Endothelial cell of umbilical vein (primary cell): ENCODE measurements around the gene AKNAD1.

Experiments used
- CTCF ChIP-seq, 2 donors: IDR thresholded peaks; 1 replicate in 1 of 2; 2 replicates in 1 of 2; pipeline ENCODE4 v1.5.1; 2011; ENCODE audit warnings: low read length in 2 of 2, mild to moderate bottlenecking in 2 of 2, moderate library complexity in 2 of 2, control low read depth in 1 of 2, inconsistent platforms in 1 of 2, low read depth in 1 of 2; ENCODE audit not compliant: insufficient read depth in 1 of 2; ENCODE audit errors: extremely low read depth in 1 of 2
- EZH2 ChIP-seq: IDR thresholded peaks from 2 replicates; pipeline ENCODE4 v1.6.1; 2012; ENCODE audit warnings: borderline replicate concordance, low read depth, mild to moderate bottlenecking, moderate library complexity, low read length, inconsistent platforms; ENCODE audit not compliant: severe bottlenecking
- FOS ChIP-seq: IDR thresholded peaks from 2 replicates; pipeline ENCODE4 v1.6.1; 2011; ENCODE audit warnings: mild to moderate bottlenecking, low read length, moderate library complexity, borderline replicate concordance; ENCODE audit not compliant: insufficient read depth
- JUN ChIP-seq: IDR thresholded peaks from 2 replicates; pipeline ENCODE4 v1.6.1; 2011; ENCODE audit warnings: borderline replicate concordance, low read depth; ENCODE audit not compliant: insufficient read length, insufficient read depth
- MAX ChIP-seq: IDR thresholded peaks from 2 replicates; pipeline ENCODE4 v1.6.1; 2011; ENCODE audit not compliant: insufficient read depth, insufficient read length
- MYC ChIP-seq: IDR thresholded peaks from one replicate; pipeline ENCODE4 v1.6.1; 2011; ENCODE audit warnings: mild to moderate bottlenecking, low read depth, low read length
- POLR2A ChIP-seq: IDR thresholded peaks from 2 replicates; pipeline ENCODE4 v1.6.1; 2012; ENCODE audit warnings: low read depth, mild to moderate bottlenecking, control low read depth, low read length
- POLR2AphosphoS5 ChIP-seq: IDR thresholded peaks from 2 replicates; pipeline ENCODE4 v1.6.1; 2012; ENCODE audit warnings: low read depth, mild to moderate bottlenecking, control low read depth, low read length, moderate library complexity; ENCODE audit not compliant: insufficient read depth

- TF ChIP-seq CTCF (IDR thresholded peaks at IDR 0.05; ENCODE audit: extremely low read depth in 1 of 2, insufficient read depth in 1 of 2, low read depth in 1 of 2, low read length in 2 of 2) (no peak), POLR2AphosphoS5 (no peak), FOS (no peak), POLR2A (no peak), EZH2 (no peak), JUN (no peak), MAX (no peak), MYC (no peak)
These were observed 37.0 kb downstream of the AKNAD1 start for GRCh38 chr1:108819878-108820277.
